ENCODE results near the gene RUBCN.
"Not testable (repeated sequence)": the region's sequence is repeated elsewhere in the genome, so short reads cannot be mapped to it uniquely, and the experiment has no call there.

RUBCN gene

DNA sequence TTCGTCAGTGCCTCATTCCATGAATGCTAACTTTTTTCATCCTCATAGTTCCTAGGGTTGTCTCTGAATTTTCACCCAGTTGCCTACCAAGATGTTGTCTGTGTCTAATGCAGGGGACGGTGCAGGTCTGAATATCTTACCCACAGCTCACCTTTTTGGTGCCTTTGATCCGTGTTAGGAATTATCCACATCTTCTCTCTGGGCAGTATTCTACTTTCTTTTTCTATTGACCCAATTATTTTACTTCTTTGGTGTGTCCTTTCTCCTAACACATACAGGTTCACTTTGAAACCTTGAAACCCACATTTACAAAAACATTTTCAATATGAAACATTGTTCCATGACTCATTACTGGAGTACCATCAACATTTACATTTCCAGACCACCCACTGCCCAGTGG is 80.6 kb downstream of the RUBCN start:
- not testable (repeated sequence) for DNase-seq

- DNase-seq, result not testable (repeated sequence)
Measured at GRCh38 chr3:197654998-197655330, 81.7 kb downstream of the RUBCN start.

DNA sequence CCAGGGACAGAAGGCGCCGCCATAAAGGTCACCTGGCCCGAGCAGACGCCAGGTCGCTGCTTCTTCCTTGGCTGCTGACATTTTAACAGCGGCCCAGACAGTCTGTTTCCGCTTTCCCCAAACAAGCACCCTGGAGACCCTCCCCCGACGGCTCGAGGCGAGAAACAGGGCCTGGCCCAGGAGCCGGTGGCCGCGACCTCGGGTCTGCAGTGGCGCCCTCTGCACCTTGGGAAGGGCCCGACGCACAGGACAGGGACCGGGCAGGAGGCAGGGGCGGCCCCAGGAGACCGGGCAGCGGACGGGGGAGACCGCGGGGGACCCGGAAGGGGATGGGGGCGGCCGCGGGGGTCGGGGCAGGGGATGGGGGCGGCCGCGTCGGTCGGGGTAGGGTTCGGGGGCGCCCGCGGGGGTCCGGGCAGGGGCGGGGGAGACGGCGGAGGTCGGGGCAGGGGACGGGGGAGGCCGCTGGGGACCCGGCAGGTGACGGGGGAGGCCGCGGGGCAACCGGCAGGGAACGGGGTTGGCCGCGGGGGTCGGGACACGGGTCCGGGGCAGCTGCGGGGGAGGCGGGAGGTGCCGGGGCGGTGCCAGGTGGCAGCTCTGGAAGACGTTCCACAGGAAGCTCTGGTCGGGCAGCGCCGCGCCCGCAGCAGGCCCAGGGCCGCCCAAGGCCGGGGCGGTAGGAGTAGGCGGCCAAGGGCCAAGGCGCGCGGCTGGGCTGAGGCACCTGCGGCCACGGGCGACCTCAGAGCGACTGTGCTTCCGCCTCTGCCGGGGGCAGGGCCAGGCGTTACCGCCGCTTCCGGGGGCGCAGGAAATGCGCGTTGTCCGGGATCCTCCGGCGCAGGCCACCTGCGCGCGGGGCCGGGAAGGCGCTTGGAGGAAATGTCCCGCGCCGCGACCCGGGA is 82.4 kb downstream of the RUBCN start:
- DNase-seq, result not testable (repeated sequence)

GRCh38 chr3:197652860-197653259 is 83.8 kb downstream of the RUBCN start:
- DNase-seq, result not testable (repeated sequence)

DNA sequence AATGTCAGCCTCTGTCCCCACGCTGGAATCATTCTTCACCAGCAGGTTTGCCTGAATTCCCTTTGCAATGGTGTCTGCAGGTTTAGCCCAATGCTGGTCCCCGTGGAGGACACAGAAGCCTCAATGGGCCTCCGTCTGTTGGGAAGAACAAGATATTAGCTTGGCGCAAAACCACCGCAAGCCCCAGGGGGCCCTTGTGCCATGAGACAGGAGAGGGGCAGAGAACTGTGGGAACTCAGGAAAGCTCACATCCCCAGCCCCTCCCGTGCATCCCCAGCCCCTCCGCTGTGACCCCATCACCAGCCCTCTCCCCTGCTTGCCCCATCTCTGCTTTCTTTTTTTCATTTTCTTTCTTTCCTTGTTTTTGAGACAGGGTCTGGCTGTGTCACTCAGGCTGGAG is 89.1 kb downstream of the RUBCN start:
- DNase-seq, result not testable (repeated sequence)

DNA sequence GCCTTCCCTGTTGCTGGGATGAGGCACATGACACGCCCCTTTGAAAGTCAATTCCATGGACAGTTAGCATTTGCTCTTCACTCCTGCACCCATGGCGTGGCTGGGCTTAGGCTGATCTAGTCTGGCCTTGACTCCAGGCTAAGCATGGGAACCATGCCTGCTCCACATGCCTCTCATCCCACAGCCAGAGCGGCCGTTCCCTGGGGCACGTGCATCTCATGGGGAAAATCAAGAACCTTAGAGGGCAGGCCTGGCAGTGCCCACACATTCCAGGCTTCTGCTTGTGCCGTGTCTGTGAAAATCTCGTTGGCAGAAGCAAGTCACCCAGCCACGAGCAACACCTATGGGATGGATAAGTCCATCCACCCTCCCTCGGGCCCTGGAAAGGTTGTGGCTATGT is 89.5 kb downstream of the RUBCN start:
- DNase-seq, result not testable (repeated sequence)

GRCh38 chr3:197646294-197646693 is 90.4 kb downstream of the RUBCN start:
- not testable (repeated sequence) for DNase-seq

- DNase-seq, result not testable (repeated sequence)
Measured at GRCh38 chr3:197637556-197637955, 99.1 kb downstream of the RUBCN start.

DNA sequence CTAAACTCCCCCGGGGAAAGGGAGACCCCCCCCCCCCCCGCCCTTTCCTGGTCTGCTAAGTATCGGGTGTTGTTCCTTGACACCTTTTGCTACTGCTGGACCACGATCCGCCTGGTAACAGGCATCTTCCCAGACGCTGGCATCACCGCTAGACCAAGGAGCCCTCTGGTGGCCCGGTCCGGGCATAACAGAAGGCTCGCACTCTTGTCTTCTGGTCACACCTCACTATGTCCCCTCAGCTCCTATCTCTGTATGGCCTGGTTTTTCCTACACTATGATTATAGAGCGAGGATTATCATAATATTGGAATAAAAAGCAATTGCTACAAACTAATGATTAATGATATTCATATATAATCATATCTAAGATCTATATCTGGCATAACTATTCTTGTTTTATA is 104.7 kb downstream of the RUBCN start:
- not testable (repeated sequence) for DNase-seq

DNA sequence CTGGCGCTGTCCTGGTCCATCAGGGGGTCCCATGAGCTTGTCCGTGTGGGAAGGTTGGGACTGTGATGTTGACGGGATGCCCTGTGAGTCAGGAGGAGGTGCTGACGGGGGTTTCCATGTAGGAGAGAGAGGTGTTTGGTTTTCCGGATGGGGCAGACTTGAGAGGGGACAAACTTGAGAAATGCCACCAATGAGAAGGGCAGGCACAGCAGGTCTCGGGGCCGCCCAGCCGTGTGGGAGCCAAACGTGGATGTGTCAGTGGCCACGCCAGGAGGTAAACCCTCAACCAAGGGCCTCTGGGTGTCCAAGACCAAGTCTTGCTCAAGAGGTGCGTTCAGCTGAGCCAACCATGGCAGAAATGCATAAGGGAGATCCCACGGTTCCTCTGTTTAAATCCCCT is 105.9 kb downstream of the RUBCN start:
- DNase-seq, result not testable (repeated sequence)

DNA sequence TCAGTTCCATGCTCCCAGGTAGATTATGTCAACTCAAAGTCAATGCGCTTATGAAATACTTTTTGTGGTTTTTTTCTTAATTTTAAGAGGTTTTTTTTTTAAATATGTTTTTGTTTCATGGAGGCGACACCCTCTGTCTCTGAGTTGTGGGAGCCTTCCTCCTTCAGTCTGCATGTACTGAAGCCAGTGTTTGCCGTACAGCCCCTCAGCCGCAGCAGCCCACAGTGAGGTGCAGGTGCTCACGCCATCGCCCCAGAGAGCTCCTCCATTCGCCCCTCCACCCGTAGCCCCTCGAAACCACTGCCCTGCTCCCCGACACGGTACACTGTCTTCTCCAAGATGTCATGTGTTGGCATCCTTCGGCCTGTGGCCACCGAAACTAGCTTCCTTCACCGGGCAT is 107.4 kb downstream of the RUBCN start:
- not testable (repeated sequence) for DNase-seq

DNA sequence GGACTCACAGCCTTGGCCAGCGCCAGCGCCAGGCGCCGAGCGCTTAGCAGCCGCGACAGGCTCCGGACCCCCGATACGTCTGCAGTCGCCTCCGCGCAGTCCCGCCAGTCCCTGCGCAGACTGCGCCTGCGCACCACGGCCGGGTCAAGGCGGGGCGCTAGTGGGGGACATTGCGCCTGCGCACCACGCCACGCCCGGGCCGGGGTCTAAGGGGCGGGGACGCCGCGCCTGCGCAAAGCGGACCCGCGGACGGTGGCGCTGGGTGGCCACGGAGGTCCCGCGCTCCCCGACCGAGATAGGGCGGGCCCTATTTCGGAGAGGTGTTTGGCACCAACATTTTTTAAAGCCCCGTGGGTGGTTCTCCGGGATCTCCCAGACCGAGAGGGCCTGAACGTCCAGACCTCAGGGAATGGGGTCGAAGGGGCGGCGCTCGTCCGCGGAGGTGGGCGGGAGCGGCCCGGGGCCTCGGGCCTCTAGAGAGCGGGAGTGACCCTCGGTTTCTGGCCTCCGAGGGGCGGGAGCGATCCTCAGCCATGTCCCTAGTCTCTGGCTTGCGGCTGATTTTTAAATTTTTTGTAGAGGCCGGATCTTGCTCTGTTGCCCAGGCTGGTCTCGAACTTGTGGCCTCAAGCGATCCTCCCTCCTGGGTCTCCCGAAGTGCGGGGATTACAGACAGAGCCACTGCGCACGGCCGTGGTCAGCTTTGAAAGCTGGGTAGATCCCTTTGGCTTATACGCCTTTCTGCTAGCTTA is 108.8 kb downstream of the RUBCN start:
- not testable (repeated sequence) for DNase-seq

GRCh38 chr3:197627158-197627771 is 109.4 kb downstream of the RUBCN start:
- DNase-seq, result not testable (repeated sequence)

GRCh38 chr3:197626404-197627157 is 110.1 kb downstream of the RUBCN start:
- not testable (repeated sequence) for DNase-seq

GRCh38 chr3:197621478-197621877 is 115.2 kb downstream of the RUBCN start:
- not testable (repeated sequence) for DNase-seq

All from NCI-H1105 (cell line).